ENCODE results near the gene EPHA4.
"Not testable (repeated sequence)": the region's sequence is repeated elsewhere in the genome, so short reads cannot be mapped to it uniquely, and the experiment has no call there.

EPHA4 gene

GRCh38 chr2:221532641-221533040, 39.5 kb downstream of the EPHA4 start:
- no peak for FAIRE-seq

DNA sequence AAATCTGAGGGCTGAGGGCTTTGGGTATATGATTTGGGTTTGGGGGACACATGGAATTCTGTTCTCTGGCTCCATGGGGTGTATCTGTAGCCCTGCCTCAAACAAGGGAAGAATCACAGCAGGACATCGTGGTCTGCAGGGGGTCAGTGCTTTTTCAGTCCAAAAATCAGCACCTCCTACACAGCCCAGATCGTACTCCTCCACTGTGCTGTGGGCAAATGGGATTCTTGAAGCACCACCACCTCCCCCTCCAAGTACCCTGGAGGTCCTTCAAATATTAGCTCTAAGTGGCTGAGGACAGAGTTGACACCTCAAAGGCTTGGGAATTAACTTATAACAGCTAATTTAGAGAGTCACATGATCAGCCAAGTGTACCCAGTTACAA, 41.5 kb downstream of the EPHA4 start:
- no peak for FAIRE-seq

GRCh38 chr2:221529943-221530652, 42.0 kb downstream of the EPHA4 start:
- FAIRE-seq: no peak

DNA sequence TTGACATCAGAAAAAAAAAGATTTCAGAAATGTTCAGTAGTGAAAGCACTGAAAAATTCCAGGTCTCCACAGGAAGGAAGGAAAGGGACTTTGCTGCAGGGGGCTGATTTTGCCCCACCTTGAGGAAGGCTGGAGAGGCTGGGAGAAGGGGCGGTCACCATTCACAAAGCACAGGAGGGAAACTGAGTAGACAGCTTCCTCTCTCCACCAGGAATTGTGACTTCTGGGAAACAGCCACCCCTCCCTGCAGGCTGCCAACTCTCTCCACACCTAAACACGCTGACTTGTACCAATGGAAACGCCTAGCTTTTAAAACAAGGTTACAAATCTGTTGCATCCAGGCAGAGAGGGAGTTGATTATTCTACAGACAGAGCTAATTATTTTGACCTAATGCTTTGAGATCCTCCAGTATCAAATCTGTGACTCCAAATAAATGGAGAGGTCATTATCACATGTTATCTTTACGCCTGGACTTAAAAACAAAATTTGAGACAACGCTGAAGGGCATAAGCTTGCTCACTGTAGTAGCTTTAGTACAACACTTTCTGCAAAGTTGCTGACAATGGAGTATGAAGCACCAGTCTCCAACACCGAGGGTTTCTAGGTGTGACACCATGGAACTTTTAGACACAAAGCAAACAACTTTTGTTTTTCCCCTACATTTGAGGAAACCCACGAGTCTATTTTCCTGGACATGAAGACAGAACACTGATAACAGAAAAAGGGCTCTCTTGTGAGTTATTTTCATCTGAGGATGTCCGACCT, 42.7 kb downstream of the EPHA4 start:
- no peak for FAIRE-seq

DNA sequence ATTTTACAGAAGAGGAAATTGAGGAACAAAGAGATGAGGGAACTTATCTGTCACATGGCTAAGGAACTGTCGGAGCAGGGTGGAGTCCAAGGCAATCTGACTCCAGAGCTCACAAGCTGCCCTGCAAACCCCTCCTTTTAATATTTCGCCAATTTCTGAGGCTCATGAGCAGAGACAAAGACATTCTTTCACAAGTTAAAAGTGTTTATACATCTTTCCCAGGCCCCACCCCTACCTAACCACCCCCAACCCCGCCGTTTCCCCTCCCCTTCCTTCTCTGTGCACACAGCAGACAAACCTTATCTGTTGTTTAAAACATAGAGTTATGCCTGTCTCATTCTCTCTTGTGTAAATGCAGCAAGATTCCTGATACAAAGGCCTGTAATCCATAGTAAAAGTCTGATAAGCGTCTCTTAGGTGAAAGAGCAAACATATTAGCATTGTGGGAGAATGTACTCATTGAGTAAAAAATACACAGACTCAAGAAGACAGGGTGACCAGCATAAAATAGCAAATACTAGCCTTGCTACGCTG, 44.3 kb downstream of the EPHA4 start:
- no peak for FAIRE-seq

GRCh38 chr2:221524158-221524557, 47.9 kb downstream of the EPHA4 start:
- FAIRE-seq: no peak

DNA sequence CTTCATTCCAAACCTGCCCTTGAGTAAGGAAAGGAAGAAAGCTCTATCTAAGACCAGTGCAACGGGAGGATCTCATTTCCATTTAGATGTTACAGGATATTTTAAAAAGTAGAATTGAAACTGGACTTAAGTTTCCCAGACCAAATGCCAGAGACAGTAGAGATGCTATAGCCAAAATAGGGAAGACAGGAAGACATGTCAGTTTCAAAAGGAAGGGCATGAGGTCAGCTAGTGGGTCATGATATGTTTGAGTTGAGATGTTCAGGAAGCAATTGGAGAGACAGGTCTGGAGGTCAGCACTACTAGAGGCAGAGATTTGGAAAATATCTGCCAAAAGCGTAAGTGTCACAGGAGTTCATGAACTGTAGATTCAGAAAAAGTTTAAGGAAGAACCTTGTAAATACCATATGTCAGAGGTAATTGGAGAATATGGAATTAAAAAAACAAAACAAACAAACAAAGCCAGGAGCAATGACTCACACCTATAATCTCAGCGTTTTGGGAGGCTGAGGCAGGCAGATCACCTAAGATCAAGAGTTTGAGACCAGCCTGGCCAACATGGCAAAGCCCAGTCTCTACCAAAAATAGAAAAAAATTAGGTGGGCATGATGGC, 50.8 kb downstream of the EPHA4 start:
- FAIRE-seq: no peak

- no peak for FAIRE-seq
These were observed 53.0 kb downstream of the EPHA4 start for GRCh38 chr2:221518935-221519625.

GRCh38 chr2:221518201-221518934, 53.7 kb downstream of the EPHA4 start:
- FAIRE-seq: no peak

- no peak for FAIRE-seq
These were observed 54.4 kb downstream of the EPHA4 start for GRCh38 chr2:221517696-221518151.

DNA sequence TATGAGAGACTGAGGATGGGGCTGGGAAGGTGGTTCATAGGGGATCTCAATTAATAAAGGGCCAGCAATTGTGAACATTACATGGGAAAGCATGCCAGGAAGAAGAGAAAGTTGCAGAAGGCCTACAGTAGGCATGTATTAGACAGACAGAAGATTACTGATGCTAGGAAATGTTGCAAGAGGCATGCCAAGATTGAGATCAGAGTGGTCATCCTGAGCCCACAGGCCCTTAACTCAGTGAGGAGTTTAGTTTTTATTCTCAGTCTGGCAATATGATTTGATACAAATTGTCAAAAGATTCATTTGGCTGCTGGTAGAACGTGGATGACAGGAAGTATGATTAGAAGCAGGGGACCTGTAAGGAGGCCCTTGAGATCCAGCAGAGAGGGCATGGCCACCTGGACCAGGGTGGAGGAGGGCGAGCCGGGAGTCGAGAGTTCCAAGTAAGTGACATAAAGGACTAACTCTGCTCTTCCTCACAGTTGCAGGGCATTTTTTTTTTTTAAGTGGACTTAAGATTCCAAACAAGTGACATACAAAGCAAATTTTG, 54.9 kb downstream of the EPHA4 start:
- FAIRE-seq: no peak

DNA sequence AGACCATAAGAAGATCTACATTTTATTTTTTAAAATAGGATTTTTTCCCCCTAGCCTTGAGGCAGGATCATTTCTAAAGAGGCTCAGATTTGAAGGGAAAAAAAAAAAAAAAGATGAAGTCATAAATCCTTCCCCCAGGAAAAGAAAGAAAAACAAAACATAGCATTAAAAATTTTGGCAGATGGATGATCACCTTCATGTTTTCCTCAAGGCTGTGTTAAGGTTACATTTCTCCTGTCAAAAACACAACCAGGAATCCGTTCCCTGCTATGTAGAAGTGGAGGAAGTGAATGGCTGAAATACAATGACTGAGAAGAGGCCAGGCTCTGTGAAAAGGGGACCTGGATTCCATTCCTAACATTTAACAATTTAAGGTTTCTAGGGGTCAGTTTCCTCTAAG, 56.2 kb downstream of the EPHA4 start:
- no peak for FAIRE-seq

GRCh38 chr2:221514305-221515040, 57.6 kb downstream of the EPHA4 start:
- no peak for FAIRE-seq

- FAIRE-seq: no peak
These were observed 58.9 kb downstream of the EPHA4 start for GRCh38 chr2:221513232-221513631.

DNA sequence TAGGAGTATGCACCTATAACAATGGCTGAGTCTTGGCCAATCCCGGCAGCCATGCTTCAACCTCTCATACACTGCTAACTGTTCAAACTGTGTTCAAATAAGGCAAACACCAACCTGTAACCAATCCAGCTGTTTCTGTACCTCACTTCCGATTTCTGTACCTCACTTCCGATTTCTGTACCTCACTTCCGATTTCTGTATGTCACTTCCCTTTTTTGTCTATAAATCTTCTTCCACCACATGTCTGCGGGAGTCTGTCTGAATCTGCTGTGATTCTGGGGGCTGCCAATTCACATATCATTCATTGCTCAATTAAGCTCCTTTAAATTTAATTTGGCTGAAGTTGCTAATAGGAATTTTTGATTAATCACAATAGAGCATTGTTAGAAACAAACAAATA, 60.8 kb downstream of the EPHA4 start:
- not testable (repeated sequence) for FAIRE-seq

DNA sequence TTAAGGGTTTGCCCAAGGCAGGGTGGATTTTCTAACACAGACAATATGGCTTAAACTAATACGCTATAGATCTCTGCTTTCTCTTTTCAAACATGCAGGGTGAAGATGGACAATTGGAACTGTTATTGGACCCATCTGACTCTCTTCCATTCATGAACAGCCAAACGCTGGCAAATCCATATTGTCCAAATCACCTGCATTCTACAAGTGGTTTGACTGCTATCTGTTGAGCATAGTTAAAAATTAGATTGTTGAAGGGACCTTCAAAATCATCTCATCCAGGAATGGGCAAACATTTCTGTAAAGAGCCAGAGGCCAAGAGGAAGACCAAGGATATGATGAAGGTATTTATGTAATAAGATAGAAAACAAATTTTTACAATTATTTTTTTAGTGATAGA, 65.6 kb downstream of the EPHA4 start:
- no peak for FAIRE-seq

GRCh38 chr2:221505605-221506004, 66.5 kb downstream of the EPHA4 start:
- no peak for FAIRE-seq

DNA sequence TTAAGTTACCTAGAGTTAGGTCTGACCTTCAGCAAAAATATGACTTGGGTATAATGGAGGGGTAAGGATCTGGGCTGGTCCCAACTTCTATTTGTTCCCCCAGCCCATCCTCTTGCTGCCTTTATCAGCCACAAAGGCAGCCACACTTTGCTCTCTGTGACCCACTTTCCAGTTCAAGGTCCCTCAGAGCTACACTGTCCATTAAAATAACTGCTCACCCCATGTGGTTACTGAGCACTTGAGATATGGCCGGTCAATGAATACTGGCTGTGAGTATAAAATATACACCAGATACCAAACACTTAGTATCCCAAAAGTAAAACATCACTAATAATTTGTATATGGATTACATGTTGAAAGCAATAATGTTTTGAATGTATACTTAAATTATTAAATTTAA, 67.2 kb downstream of the EPHA4 start:
- FAIRE-seq: no peak

DNA sequence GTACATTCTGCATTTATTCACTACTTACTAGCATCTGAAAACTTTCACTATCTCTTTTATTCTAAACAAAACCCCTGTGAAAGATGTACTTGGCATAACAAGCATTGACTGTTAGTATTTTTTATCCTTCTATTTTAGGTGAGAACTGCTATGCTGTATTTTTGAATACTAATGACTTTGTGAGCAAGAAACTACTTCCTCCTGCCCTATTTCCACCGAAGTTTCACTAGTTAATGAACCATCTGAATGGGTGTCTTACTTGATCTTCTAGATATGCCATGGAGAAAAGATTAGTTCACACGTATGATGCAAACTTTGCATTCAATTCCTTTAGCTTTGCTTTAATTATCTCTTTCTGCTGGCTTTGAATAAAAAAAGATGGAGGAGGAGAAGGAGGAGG, 68.1 kb downstream of the EPHA4 start:
- FAIRE-seq: no peak

DNA sequence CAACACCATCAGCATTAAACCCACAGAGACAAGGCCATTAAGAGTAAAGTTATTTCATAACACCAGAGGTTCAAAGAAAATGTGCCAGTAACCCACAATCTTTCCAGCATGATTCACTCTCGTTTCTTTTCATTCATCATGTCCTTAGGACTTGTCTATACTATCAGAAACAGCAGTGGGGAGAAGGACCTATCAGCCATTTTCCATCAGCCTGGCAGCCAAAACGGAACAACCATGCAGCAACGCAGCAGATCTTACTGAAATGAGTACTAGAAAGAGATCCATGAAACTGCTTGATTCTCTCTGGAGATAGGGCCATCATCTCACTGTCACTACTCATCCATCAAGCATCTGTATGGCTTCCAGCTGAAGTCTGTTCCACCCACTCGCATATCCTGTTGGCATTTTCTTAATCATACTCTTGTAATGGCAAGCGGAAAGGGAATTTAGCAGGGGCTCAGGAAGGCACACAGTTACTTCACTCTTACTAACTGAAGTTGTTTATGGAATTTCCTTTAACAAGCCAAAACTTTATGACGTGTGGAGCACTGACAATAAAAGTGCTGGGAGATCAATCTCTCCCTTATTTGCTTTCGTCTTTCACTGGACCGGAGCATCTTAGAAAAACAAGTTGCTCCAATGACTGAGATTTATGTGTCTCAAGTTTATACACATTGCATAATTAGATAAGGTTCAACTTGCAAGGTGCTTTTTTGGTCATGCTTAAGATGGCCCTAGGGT, 69.7 kb downstream of the EPHA4 start:
- no peak for FAIRE-seq

DNA sequence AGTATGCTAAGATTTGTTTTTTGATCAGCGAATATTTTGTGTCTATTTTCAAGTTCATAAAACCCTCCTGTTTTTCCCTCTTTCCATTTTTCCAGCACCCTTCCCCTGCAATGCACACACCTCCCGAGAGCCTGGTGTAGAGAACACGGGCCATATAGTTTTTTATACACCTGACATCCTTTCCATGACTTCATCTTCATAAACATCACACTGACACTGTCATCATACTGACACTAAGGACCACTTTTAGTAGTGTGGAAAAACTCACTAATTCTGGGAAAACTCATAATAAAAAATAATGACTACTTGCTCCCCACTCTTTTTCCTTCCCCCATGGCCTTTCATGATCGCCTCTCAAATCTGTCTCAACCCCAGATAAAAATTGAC, 70.2 kb downstream of the EPHA4 start:
- FAIRE-seq: no peak
